ENCODE results near the gene LIMA1.
A peak's percentile ranks its signal among the peaks of the same experiment; 100 is the strongest.
"Not testable (repeated sequence)": the region's sequence is repeated elsewhere in the genome, so short reads cannot be mapped to it uniquely, and the experiment has no call there.

The LIMA1 gene

DNA sequence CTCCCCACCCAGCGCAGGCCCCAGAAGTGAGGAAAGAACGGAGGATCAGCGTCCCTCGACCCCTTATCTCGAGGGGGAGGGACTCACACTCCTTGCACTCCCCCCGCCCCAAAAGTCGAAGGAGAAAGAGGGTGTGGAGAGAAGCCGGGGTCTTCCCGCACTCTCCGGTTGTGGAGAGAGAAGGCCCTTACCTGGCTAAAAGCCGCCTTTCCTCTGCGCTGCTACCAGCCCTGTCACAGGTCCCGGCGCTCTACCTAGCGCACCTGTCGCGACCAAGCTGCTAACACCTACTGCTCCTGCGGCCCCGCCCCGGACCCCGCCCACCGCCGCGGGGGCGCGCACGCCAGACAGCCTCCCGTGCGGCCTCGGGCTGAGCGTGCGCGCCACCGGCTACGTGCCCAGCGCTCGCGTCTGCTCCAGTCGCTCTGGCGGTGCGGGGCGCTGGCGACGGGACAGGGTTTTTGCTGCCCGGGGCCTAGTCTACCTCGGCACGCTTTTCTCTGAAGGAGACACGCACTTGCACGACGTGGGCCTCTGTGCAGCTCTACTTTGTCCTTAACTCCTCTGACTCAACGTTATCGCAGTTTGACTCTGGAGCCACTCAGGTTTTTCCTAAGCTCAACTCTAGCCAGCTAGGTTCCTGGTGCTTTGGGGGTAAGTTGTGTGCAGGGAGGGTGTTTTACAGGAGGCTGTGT, at the start of gene LIMA1:
LIMA1 (minus strand) TSS at position 292 of the 695 bp plus-strand sequence. CDS start 34,769 bp downstream, outside the sequence.
- TF ChIP-seq CTCF (IDR thresholded peaks at IDR 0.05; ENCODE audit: low read depth, low read length) = peak; percentile 50; the same call in 1 of the 2 replicates
- peak; percentile 91 for DNase-seq
- Histone ChIP-seq H3K9me3 (ENCODE audit: severe bottlenecking) (no peaks in the 10 kb centered on the region), H3K4me3 (ENCODE audit: low read depth, low read length) (peak within 1 kb of the TSS; percentile 65), H3K27me3 (ENCODE audit: insufficient read depth, low read depth, severe bottlenecking) (no peaks in the 10 kb centered on the region), H3K36me3 (no peaks in the 10 kb centered on the region), H3K27ac (peak within 1 kb of the TSS; percentile 80)

- H3K27me3 ChIP-seq (ENCODE audit: insufficient read depth, low read depth, severe bottlenecking) = no peaks in the 10 kb centered on the region
- H3K36me3 ChIP-seq = no peaks in the 10 kb centered on the region
Measured at GRCh38 chr12:50331745-50332144, 48.4 kb upstream of the LIMA1 start.

DNA sequence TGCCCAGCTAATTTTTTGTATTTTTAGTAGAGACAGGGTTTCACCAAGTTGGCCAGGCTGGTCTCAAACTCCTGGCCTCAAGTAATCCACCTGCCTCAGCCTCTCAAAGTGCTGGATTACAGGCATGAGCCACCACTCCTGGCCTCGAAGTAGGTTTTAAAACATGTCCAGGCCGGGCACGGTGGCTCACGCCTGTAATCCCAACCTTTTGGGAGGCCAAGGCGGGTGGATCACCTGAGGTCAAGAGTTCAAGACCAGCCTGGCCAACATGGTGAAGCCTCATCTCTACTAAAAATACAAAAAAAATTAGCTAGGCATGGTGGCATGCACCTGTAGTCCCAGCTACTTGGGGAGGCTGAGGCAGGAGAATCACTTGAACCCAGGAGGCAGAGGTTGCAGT, 45.3 kb upstream of the LIMA1 start:
- H3K36me3 ChIP-seq; H3K9me3 ChIP-seq (ENCODE audit: severe bottlenecking); H3K27me3 ChIP-seq (ENCODE audit: insufficient read depth, low read depth, severe bottlenecking); H3K27ac ChIP-seq; H3K4me3 ChIP-seq (ENCODE audit: low read depth, low read length); DNase-seq: not testable (repeated sequence)

More at GRCh38 chr12:50331745-50332144, 48.4 kb upstream of the LIMA1 start:
- H3K4me3 ChIP-seq (ENCODE audit: low read depth, low read length) = no peak overlapping the region
- no peak overlapping the region for H3K27ac ChIP-seq
- H3K9me3 ChIP-seq (ENCODE audit: severe bottlenecking) = no peaks in the 10 kb centered on the region
- no peak for DNase-seq
- no peak for TF ChIP-seq CTCF (IDR thresholded peaks at IDR 0.05; ENCODE audit: low read depth, low read length)

DNA sequence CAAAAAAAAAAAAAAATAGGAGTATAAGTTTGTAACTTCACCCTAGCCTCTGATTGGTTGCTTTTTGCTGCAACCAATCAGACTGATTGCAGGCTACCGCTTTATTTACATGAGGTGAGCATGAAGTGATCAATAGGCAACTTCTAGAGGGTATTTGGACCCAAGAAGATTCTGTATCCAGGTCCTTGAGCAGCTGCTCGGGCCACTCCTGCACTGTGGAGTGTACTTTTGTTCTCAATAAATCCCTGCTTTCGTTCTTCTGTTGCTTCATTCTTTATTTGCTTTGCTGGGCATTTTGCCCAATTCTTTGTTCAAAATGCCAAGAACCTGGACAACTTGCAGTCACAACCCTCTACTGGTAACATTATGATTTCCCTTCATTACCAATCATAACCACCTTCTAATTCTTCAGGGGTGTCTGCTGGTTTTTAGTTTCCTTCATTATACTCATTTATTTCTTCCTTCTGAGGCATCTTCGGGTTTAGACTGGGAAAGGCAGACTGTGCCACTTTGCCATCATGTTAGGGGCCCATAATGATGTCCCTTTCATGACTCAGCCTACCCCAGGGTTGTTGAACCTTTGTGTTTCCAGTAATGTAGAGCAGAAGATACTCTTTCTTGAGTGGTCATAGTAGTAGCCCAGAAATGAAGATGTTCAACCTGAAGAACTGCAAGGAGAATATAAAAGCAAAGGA, 43.4 kb upstream of the LIMA1 start:
- no peak overlapping the region for H3K4me3 ChIP-seq (ENCODE audit: low read depth, low read length)
- no peak for TF ChIP-seq CTCF (IDR thresholded peaks at IDR 0.05; ENCODE audit: low read depth, low read length)
- no peaks in the 10 kb centered on the region for H3K27me3 ChIP-seq (ENCODE audit: insufficient read depth, low read depth, severe bottlenecking)
- DNase-seq = no peak
- no peak overlapping the region for H3K27ac ChIP-seq
- no peaks in the 10 kb centered on the region for H3K9me3 ChIP-seq (ENCODE audit: severe bottlenecking)
- H3K36me3 ChIP-seq = no peaks in the 10 kb centered on the region

DNA sequence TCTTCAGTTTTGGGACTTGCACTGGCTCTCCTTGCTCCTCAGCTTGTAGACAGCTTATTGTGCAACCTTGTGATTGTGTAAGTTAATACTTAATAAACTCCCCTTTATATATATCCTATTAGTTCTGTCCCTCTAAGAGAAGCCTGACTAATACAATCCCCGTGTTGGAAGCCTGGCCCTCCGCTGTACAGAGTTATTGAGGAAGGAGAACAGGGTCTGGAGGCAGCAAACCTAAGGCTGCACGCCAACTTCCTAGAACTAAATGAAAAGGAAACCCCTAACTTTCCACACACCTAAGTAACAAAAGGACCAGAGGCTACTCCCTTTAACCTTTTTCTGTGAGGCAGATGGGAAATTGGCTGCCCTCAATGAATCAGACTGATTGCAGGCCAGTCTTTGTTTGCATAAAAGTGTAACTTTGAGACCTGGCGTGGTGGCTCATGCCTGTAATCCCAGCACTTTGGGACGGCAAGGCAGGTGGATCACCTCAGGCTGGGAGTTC, 42.6 kb upstream of the LIMA1 start:
- H3K36me3 ChIP-seq = no peaks in the 10 kb centered on the region
- H3K27me3 ChIP-seq (ENCODE audit: insufficient read depth, low read depth, severe bottlenecking) = no peaks in the 10 kb centered on the region
- no peaks in the 10 kb centered on the region for H3K9me3 ChIP-seq (ENCODE audit: severe bottlenecking)
- no peak for TF ChIP-seq CTCF (IDR thresholded peaks at IDR 0.05; ENCODE audit: low read depth, low read length)
- no peak for DNase-seq
- H3K4me3 ChIP-seq (ENCODE audit: low read depth, low read length) = no peak overlapping the region
- no peak overlapping the region for H3K27ac ChIP-seq

- H3K27me3 ChIP-seq (ENCODE audit: insufficient read depth, low read depth, severe bottlenecking); H3K27ac ChIP-seq; DNase-seq: not testable (repeated sequence)
Measured at GRCh38 chr12:50324770-50325169, 41.5 kb upstream of the LIMA1 start.

GRCh38 chr12:50324077-50324476, 40.8 kb upstream of the LIMA1 start:
- H3K9me3 ChIP-seq (ENCODE audit: severe bottlenecking); H3K36me3 ChIP-seq; H3K27ac ChIP-seq; H3K27me3 ChIP-seq (ENCODE audit: insufficient read depth, low read depth, severe bottlenecking); H3K4me3 ChIP-seq (ENCODE audit: low read depth, low read length); DNase-seq: not testable (repeated sequence)

More at GRCh38 chr12:50324770-50325169, 41.5 kb upstream of the LIMA1 start:
- H3K4me3 ChIP-seq (ENCODE audit: low read depth, low read length); H3K9me3 ChIP-seq (ENCODE audit: severe bottlenecking); H3K36me3 ChIP-seq: not testable (repeated sequence)

Data from WERI-Rb-1 (cell line).